GM23338 (cell line): Measurements from ENCODE around the gene TSPAN32. TPM values are rescaled to one million over a fixed set of nuclear protein-coding genes. Genes with fewer than 3 reads are reported as not detected.

Source experiments
- ATAC-seq: fragments of 200-7000 bp; cut with Tn5 transposase; 3 replicates; pipeline ENCODE4 v1.9.1; 2020
- DNase-seq: peaks from one replicate; pipeline ENCODE4 v3.0.0-alpha.2; 2015; ENCODE audit warnings: low spot score
- H2AFZ ChIP-seq: fragments of 200-600 bp; sonication (generic); 2 replicates; pipeline ENCODE4 v1.8.0; 2016; ENCODE audit warnings: antibody characterized with exemption, mild to moderate bottlenecking, moderate library complexity
- H3F3A ChIP-seq: fragments of 200-600 bp; sonication (generic); replicated peaks from 2 replicates; pipeline ENCODE4 v1.8.0; 2017; ENCODE audit warnings: antibody characterized with exemption, mixed run types, low read depth
- H3K27ac ChIP-seq: fragments of 200-600 bp; sonication (generic); 2 replicates; pipeline ENCODE4 v1.6.1; 2016; ENCODE audit warnings: low read depth
- H3K27me3 ChIP-seq: fragments of 200-600 bp; sonication (generic); 2 replicates; pipeline ENCODE4 v1.8.0; 2016; ENCODE audit warnings: mild to moderate bottlenecking, mixed run types, moderate library complexity; ENCODE audit not compliant: insufficient read depth
- H3K36me3 ChIP-seq: fragments of 200-600 bp; sonication (generic); 2 replicates; pipeline ENCODE4 v1.8.0; 2016; ENCODE audit warnings: mild to moderate bottlenecking; ENCODE audit not compliant: insufficient read depth
- H3K4me1 ChIP-seq: fragments of 200-600 bp; sonication (generic); 2 replicates; pipeline ENCODE4 v1.8.0; 2016; ENCODE audit warnings: mild to moderate bottlenecking, moderate library complexity; ENCODE audit not compliant: insufficient read depth
- H3K4me2 ChIP-seq: fragments of 200-600 bp; sonication (generic); 2 replicates; pipeline ENCODE4 v1.7.1; 2017; ENCODE audit warnings: mixed run types
- H3K4me3 ChIP-seq: fragments of 200-600 bp; sonication (generic); 2 replicates; pipeline ENCODE4 v1.6.1; 2016; ENCODE audit warnings: mixed run types
- H3K79me2 ChIP-seq: fragments of 200-600 bp; sonication (generic); replicated peaks from 2 replicates; pipeline ENCODE4 v1.8.0; 2017; ENCODE audit warnings: mild to moderate bottlenecking; ENCODE audit not compliant: insufficient read depth
- H3K9me2 ChIP-seq: fragments of 200-600 bp; sonication (generic); 2 replicates; pipeline ENCODE4 v1.8.0; 2017; ENCODE audit not compliant: insufficient read depth
- H4K20me1 ChIP-seq: fragments of 200-600 bp; sonication (generic); replicated peaks from 2 replicates; pipeline ENCODE4 v1.8.0; 2017; ENCODE audit warnings: mild to moderate bottlenecking; ENCODE audit not compliant: insufficient read depth
- H3K27ac Mint-ChIP-seq: 2 replicates; pipeline ENCODE4 v1.8.0; 2020; ENCODE audit warnings: inconsistent platforms, mild to moderate bottlenecking, moderate library complexity, mixed read lengths
- H3K27me3 Mint-ChIP-seq: 3 replicates; pipeline ENCODE4 v1.8.0; 2022; ENCODE audit warnings: low read depth, mild to moderate bottlenecking, moderate library complexity, mixed read lengths, inconsistent platforms; ENCODE audit not compliant: insufficient read depth, poor library complexity
- H3K36me3 Mint-ChIP-seq: 3 replicates; pipeline ENCODE4 v1.8.0; 2021; ENCODE audit warnings: low read depth, mild to moderate bottlenecking, inconsistent platforms, moderate library complexity, mixed read lengths
- H3K4me1 Mint-ChIP-seq: 3 replicates; pipeline ENCODE4 v1.8.0; 2020; ENCODE audit warnings: mild to moderate bottlenecking, inconsistent platforms, mixed read lengths
- H3K4me3 Mint-ChIP-seq: 3 replicates; pipeline ENCODE4 v1.8.0; 2021; ENCODE audit warnings: moderate library complexity, mild to moderate bottlenecking, inconsistent platforms, mixed read lengths
- H3K9me3 Mint-ChIP-seq: 3 replicates; pipeline ENCODE4 v1.8.0; 2020; ENCODE audit warnings: moderate library complexity, mild to moderate bottlenecking, inconsistent platforms, mixed read lengths
- CTCF ChIP-seq, 2 experiments: fragments of 200-600 bp in 1 of 2; sonication (generic) in 1 of 2; conservative IDR thresholded peaks; 2 replicates each; pipeline versions ENCODE4 v1.5.1 to v1.6.1; 2016 to 2017; ENCODE audit warnings: antibody characterized with exemption in 2 of 2, low read depth in 2 of 2, mild to moderate bottlenecking in 2 of 2, moderate library complexity in 1 of 2
- ETS1 ChIP-seq: IDR thresholded peaks from 2 replicates; pipeline ENCODE4 v1.6.1; 2016; ENCODE audit warnings: antibody characterized with exemption
- EZH2 ChIP-seq: fragments of 200-600 bp; sonication (generic); IDR thresholded peaks from one replicate; pipeline ENCODE4 v1.8.0; 2017; ENCODE audit warnings: antibody characterized with exemption, mild to moderate bottlenecking, low read depth; ENCODE audit not compliant: unreplicated experiment
- EZH2phosphoT487 ChIP-seq: fragments of 200-600 bp; sonication (generic); IDR thresholded peaks from one replicate; pipeline ENCODE4 v1.8.1; 2018; ENCODE audit warnings: antibody characterized with exemption; ENCODE audit not compliant: unreplicated experiment
- JUNB ChIP-seq: IDR thresholded peaks from one replicate; pipeline ENCODE4 v1.6.1; 2016; ENCODE audit warnings: antibody characterized with exemption; ENCODE audit not compliant: unreplicated experiment
- NANOG ChIP-seq: IDR thresholded peaks from 2 replicates; pipeline ENCODE4 v1.6.1; 2016; ENCODE audit warnings: antibody characterized with exemption, borderline replicate concordance
- POLR2AphosphoS5 ChIP-seq: IDR thresholded peaks from 2 replicates; pipeline ENCODE4 v1.6.1; 2016; ENCODE audit warnings: antibody characterized with exemption, low read depth
- REST ChIP-seq: IDR thresholded peaks from one replicate; pipeline ENCODE4 v1.6.1; 2018; ENCODE audit warnings: antibody characterized with exemption; ENCODE audit not compliant: unreplicated experiment
- STAT1 ChIP-seq: IDR thresholded peaks from one replicate; pipeline ENCODE4 v1.6.1; 2016; ENCODE audit warnings: antibody characterized with exemption; ENCODE audit not compliant: unreplicated experiment
- ZNF114 ChIP-seq: fragments of 250-450 bp; sonication (Bioruptor Pico); IDR thresholded peaks from 2 replicates; pipeline ENCODE4 v1.5.0; 2020; ENCODE audit warnings: mild to moderate bottlenecking, moderate library complexity
- ZNF331 ChIP-seq: fragments of 250-450 bp; sonication (Bioruptor Pico); IDR thresholded peaks from 2 replicates; pipeline ENCODE4 v1.5.0; 2020; ENCODE audit warnings: low read depth, mild to moderate bottlenecking, moderate library complexity
- ZNF462 ChIP-seq: fragments of 250-450 bp; sonication (Bioruptor Pico); IDR thresholded peaks from 2 replicates; pipeline ENCODE4 v1.5.0; 2020; ENCODE audit warnings: mild to moderate bottlenecking, moderate library complexity
- polyA plus RNA-seq: library from polyadenylated mRNA; unstranded; fragments of >200 nt; fragmentation: Nextera tagmentation; extraction: Ambion mirVana; gene quantifications from 2 replicates; pipeline ENCODE4 v1.2.1, GENCODE V29; 2016
- total RNA-seq: library from RNA; depleted of rRNA; stranded (reverse); fragments of >200 nt; shearing (Covaris generic); gene quantifications from 2 replicates; pipeline ENCODE4 v1.2.3, GENCODE V29; 2014

TSPAN32 gene
- total and polyA plus RNA-seq, 2 experiments from 2014 or later, result not detected

GRCh38 chr11:2325719-2326118 is 23.9 kb downstream of the TSPAN32 start:
- no peaks in the 10 kb centered on the region; the same call in 1 of the 2 replicates for H3K36me3 ChIP-seq
- Mint-ChIP-seq H3K27ac (no peak overlapping the region), H3K9me3 (peaks cover 10% of the 10 kb centered on the region), H3K27me3 (peaks cover 5% of the 10 kb centered on the region), H3K4me3 (no peak overlapping the region), H3K4me1 (no peaks in the 10 kb centered on the region), H3K36me3 (0 out of 3 replicates have a peak, but pooled peaks cover 4% of the 10 kb centered on the region)
- H3K4me3 ChIP-seq, result no peak overlapping the region
- no peaks in the 10 kb centered on the region for H3K27me3 ChIP-seq
- no peaks in the 10 kb centered on the region for H3K4me1 ChIP-seq
- H4K20me1 ChIP-seq, result no peaks in the 10 kb centered on the region
- no peaks in the 10 kb centered on the region for H3F3A ChIP-seq
- H3K79me2 ChIP-seq, result no peaks in the 10 kb centered on the region
- ATAC-seq, result no peak
- H2AFZ ChIP-seq, result no peak overlapping the region
- H3K4me2 ChIP-seq, result no peak overlapping the region
- no peak overlapping the region for H3K27ac ChIP-seq
- H3K9me2 ChIP-seq, result no peaks in the 10 kb centered on the region
- TF ChIP-seq JUNB (no peak), ETS1 (no peak), REST (no peak), CTCF (conservative IDR thresholded peaks at IDR 0.05; ENCODE audit: low read depth in 2 of 2) (no peak), STAT1 (no peak), EZH2phosphoT487 (no peak), NANOG (no peak), ZNF462 (CRISPR knock-in tag) (no peak), ZNF331 (CRISPR knock-in tag) (no peak), EZH2 (no peak), POLR2AphosphoS5 (no peak), ZNF114 (CRISPR knock-in tag) (no peak)
- no peak for DNase-seq
